ENCODE measurements around the gene SPATA31E1.

SPATA31E1 gene

DNA sequence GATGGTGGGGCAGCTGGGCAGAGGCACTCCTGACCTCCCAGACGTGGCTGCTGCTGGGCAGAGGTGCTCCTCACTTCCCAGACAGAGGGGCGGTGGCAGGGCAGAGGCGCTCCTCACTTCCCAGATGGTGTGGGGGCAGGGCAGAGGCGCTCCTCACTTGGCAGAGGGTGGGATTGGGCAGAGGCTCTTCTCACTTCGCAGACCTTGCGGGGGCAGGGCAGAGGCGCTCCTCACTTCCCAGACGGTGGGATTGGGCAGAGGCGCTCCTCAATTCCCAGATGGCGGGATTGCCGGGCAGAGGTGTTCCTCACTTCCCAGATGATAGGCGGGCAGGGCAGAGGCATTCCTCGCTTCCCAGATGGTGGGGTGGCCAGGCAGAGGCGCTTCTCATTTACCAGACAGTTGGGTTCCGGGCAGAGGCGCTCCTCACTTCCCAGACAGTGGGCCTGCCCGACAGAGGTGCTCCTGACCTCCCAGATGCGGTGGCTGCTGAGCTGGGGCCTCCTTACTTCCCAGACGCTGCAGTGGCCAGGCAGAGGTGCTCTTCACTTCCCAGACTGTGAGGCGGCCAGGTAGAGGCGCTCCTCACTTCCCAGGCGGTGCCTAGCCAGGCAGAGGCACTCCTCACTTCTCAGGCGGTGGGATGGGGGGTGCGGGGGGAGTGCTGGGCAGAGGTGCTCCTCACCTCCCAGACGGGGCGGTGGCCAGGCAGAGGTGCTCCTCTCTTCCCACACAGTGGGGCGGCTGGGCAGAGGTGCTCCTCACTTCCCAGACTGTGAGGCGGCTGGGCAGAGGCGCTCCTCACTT lies 25.3 kb upstream of the SPATA31E1 start:
- ATAC-seq: no peak
- no peaks in the 10 kb centered on the region for H3K27me3 Mint-ChIP-seq
- H3K27ac Mint-ChIP-seq: no peak overlapping the region
- H3K36me3 Mint-ChIP-seq: no peaks in the 10 kb centered on the region
- H3K4me1 Mint-ChIP-seq: no peaks in the 10 kb centered on the region
- peaks cover 9% of the 10 kb centered on the region for H3K9me3 Mint-ChIP-seq
- H3K4me3 Mint-ChIP-seq: no peak overlapping the region

DNA sequence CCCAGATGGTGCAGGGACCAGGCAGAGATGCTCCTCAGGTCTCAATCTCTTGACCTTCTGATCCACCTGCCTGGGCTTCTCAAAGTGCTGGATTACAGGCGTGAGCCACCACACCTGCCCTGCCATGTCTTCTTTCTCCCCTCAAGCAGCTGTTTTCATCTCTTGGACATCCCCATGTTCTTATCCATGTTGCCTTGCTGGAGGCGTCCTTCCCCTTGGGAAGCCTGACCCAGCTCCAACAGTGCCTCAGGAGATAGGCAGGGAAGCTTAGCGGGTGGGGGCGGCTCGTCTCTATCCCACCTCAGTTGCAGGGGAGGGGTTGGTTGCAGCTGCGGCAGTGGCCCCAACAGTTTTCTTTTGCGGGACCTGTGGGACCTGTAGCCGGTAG lies 24.7 kb upstream of the SPATA31E1 start:
- H3K4me1 Mint-ChIP-seq: no peaks in the 10 kb centered on the region
- no peaks in the 10 kb centered on the region for H3K27me3 Mint-ChIP-seq
- H3K4me3 Mint-ChIP-seq: no peak overlapping the region
- no peak overlapping the region for H3K27ac Mint-ChIP-seq
- no peaks in the 10 kb centered on the region for H3K36me3 Mint-ChIP-seq
- H3K9me3 Mint-ChIP-seq: peaks cover 9% of the 10 kb centered on the region
- ATAC-seq: no peak

DNA sequence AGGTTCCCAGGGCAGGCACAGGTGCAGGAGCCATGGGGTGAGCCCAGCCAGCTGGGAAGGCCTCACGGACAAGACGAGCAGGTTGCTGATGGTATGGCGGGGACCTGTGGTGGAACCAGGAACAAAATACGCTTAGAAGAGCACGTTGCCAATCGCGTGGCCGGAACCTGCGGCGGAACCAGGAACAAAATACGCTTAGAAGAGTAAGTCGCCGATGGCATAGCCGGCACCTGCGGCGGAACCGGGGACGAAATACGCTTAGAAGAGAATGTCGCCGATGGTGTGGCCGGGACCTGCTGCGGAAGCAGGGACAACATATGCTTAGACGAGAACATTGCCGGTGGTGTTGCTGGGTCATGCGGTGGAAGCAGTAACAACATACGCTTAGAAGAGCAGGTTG lies 23.5 kb upstream of the SPATA31E1 start:
- Mint-ChIP-seq H3K27ac (no peak overlapping the region), H3K27me3 (no peaks in the 10 kb centered on the region), H3K9me3 (peaks cover 9% of the 10 kb centered on the region), H3K4me3 (no peak overlapping the region), H3K36me3 (no peaks in the 10 kb centered on the region), H3K4me1 (no peaks in the 10 kb centered on the region)
- ATAC-seq: no peak

DNA sequence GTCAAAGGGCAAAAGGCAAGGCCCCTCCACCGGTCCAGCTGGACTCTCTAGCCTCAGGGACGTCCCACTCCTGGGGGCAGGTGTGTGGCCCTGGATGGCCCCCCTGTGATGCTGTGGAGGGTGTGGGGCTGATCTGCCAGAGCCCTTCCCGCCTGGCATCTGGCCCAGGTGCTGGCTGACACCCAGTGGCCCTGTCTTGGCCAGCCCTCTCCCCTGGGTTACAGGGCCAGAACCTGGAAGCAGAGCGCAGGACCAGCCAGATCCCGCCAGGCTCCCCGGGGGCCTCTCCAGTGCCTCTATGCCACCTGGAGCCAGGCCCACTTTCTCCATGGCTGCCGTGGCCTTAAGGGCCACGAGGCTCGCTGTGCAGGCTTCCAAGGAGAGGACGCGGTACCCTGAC lies 22.9 kb upstream of the SPATA31E1 start:
- Mint-ChIP-seq H3K9me3 (peaks cover 9% of the 10 kb centered on the region), H3K36me3 (no peaks in the 10 kb centered on the region), H3K4me1 (no peaks in the 10 kb centered on the region), H3K4me3 (no peak overlapping the region), H3K27me3 (no peaks in the 10 kb centered on the region), H3K27ac (no peak overlapping the region)
- ATAC-seq: no peak

DNA sequence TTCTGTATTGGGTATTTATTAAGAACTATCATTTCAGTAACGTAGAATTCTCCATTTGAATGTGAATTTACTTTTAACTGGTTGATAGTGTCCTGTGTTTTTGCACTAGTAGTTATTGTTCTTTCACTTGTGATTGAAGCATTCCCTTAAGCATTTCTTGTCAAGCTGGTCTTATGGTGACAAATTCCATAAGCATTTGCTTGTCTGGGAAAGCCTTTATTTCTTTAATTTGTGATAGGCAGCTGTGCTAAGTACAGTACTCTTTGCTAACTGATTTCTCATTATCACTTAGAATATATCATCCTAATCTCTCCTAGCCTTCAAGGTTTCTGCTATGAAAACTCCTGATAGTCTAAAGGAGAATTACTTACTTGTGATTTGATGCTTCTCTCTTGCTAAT lies 21.3 kb upstream of the SPATA31E1 start:
- no peaks in the 10 kb centered on the region for H3K36me3 Mint-ChIP-seq

DNA sequence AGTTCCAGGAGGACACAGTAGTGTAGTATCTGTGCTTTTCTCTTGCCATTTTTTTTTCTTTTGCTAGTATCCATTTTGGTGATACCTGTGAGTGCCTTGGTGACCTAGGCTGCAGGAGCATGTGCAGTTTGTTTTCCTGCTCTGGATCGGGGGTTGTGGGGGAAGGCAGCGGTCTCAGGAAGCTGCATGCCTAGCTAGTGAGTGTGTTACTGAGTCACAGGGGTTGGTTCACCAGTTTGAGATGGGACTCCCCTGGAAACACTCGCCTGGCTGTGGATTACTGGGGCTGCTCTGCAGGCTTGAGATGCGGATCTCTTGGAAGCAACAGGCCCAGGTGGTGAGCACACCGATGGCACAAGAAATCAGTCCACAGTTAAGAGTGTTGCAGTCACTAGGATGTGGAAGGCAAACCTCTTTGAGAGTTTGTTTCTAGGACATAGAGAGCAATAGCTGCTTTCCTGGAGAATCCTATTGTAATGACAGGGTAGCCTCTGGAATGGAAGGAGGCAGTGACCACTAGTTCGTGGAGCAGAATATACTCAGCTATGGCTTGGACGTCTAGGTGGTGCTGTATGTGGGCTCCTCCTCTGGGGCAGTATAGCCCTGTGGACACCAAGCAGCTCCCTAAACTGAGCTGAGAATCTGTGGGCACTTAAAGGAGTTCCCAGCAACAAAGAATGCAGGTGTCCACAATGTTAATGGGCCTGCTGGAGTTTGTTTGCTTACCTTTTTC lies 20.0 kb upstream of the SPATA31E1 start:
- no peak overlapping the region for H3K4me3 Mint-ChIP-seq
- no peaks in the 10 kb centered on the region for H3K27me3 Mint-ChIP-seq
- ATAC-seq: no peak
- no peak overlapping the region for H3K27ac Mint-ChIP-seq
- H3K9me3 Mint-ChIP-seq: peaks cover 9% of the 10 kb centered on the region
- no peaks in the 10 kb centered on the region for H3K4me1 Mint-ChIP-seq
- H3K36me3 Mint-ChIP-seq: no peaks in the 10 kb centered on the region

More for the DNA sequence above, 21.3 kb upstream of the SPATA31E1 start:
- no peaks in the 10 kb centered on the region for H3K27me3 Mint-ChIP-seq
- no peaks in the 10 kb centered on the region for H3K4me1 Mint-ChIP-seq
- peaks cover 9% of the 10 kb centered on the region for H3K9me3 Mint-ChIP-seq
- H3K4me3 Mint-ChIP-seq: no peak overlapping the region
- no peak overlapping the region for H3K27ac Mint-ChIP-seq
- no peak for ATAC-seq

DNA sequence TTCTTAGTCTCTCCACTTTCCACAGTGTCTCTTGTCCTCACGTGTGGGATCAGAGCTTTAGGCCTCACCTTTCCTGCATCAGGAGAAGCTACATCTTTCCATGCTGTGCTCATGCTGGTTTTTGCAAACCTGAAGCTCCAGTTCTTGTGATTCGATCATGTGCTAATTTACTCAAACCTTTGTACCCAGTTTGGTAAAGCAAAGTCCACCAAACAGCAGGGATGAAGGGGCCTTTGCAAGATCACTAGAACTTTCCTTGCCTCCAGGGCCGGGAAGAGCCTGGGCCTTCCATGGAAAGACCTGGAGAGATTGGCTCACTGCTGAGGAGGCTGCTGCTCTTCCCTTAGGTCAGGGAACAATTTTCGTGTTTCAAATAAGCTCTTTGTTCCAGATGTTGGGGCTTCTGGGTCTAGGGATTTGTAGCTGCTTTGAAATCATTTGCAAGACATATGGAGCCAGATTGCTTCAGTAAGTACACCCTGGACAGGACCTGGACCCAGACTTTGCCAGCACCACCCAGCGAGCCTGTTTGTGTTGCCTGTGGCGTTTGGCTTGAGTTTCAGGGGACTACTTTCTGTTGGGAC lies 18.7 kb upstream of the SPATA31E1 start:
- H3K4me1 Mint-ChIP-seq: no peaks in the 10 kb centered on the region
- H3K36me3 Mint-ChIP-seq: no peaks in the 10 kb centered on the region
- no peak for ATAC-seq
- H3K4me3 Mint-ChIP-seq: no peak overlapping the region
- H3K9me3 Mint-ChIP-seq: peaks cover 9% of the 10 kb centered on the region
- no peaks in the 10 kb centered on the region for H3K27me3 Mint-ChIP-seq
- no peak overlapping the region for H3K27ac Mint-ChIP-seq

DNA sequence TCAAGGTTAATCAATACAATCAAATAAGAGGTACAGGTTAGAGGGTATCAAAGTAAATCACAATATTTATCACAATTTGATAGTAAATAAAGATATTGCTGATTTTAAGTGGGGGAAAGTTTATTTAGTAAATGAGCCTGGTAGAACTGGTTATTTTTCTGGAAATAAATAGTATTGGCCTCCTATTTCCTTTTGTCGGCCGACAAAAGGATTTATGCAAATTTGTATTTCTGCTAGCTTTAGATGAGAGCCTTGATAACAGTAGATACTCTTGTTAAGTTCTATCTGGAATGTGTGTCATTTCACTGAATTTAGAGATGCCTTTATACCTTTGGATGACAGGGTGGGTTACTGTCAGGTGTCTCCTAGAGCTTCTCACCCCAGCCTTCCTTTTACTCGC lies 17.8 kb upstream of the SPATA31E1 start:
- Mint-ChIP-seq H3K9me3 (peaks cover 11% of the 10 kb centered on the region), H3K4me3 (no peak overlapping the region), H3K36me3 (no peaks in the 10 kb centered on the region), H3K27me3 (no peaks in the 10 kb centered on the region), H3K4me1 (no peaks in the 10 kb centered on the region), H3K27ac (no peak overlapping the region)
- ATAC-seq: no peak

DNA sequence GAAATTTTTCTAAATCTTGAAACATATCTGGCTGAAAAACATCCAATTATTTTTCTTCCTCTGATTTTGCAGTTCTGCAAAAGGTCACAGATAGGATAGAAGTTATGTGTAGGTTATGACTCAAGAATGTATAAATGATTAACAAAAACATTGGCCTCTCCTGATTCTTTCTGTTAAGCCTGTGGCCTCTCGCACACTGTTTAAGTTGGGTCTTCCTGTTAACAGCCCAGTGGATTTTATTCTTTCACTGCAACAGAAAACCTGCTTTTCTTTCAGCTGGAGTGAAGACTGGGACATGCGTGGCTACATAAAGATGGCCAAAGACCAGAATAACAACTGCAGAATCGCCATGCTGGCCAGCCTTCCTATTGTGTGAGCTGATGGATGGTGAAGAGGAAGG lies 17.1 kb upstream of the SPATA31E1 start:
- H3K36me3 Mint-ChIP-seq: no peaks in the 10 kb centered on the region
- H3K4me3 Mint-ChIP-seq: no peak overlapping the region
- H3K27ac Mint-ChIP-seq: no peak overlapping the region
- no peaks in the 10 kb centered on the region for H3K4me1 Mint-ChIP-seq
- ATAC-seq: no peak
- H3K9me3 Mint-ChIP-seq: peaks cover 13% of the 10 kb centered on the region
- H3K27me3 Mint-ChIP-seq: no peaks in the 10 kb centered on the region

DNA sequence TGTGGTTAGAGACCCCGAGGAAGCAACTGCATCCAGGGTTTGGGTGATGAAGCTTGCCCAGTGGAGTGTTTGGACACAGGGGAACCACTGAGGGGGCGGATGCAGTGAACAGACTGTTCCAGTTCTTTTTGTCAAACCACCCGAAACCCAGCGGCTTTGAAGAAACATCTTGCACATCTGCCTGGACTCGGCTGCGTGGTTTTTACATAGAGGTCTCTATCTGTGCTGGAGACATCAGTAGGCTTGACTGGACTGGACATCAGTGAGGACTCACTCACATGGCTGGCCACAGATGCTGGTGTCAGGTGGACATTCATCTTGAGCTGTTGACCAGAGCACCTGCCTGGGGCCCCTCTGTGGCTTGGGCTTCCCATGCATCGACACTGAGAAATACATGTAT lies 15.3 kb upstream of the SPATA31E1 start:
- H3K4me3 Mint-ChIP-seq: no peak overlapping the region
- H3K4me1 Mint-ChIP-seq: no peaks in the 10 kb centered on the region
- peaks cover under 1% of the 10 kb centered on the region for H3K27me3 Mint-ChIP-seq
- peaks cover 8% of the 10 kb centered on the region for H3K9me3 Mint-ChIP-seq
- ATAC-seq: no peak
- H3K27ac Mint-ChIP-seq: no peak overlapping the region
- H3K36me3 Mint-ChIP-seq: no peaks in the 10 kb centered on the region

DNA sequence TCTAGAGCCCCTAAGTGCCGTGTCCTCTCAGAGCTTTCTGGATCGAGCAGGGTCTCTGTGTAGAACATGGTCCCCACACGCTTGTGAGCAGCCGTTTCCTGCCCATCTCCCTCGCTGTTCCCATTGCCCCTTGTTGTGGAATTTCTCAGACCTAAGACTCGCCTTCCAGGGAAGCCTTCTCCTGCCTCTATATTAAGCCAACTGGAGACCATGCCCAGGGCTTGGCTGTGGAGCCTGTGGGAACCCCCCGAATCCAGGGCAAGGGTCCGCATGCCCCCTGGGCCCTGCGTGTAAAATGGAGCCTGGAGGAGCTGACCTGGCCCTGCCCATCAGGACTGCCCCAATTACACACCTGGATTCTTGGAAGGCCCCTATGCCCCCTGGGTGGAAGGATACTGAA lies 14.5 kb upstream of the SPATA31E1 start:
- no peak overlapping the region for H3K27ac Mint-ChIP-seq
- no peaks in the 10 kb centered on the region for H3K36me3 Mint-ChIP-seq
- peaks cover 8% of the 10 kb centered on the region for H3K27me3 Mint-ChIP-seq
- no peaks in the 10 kb centered on the region for H3K4me1 Mint-ChIP-seq
- ATAC-seq: no peak
- H3K9me3 Mint-ChIP-seq: peaks cover 8% of the 10 kb centered on the region
- H3K4me3 Mint-ChIP-seq: no peak overlapping the region

DNA sequence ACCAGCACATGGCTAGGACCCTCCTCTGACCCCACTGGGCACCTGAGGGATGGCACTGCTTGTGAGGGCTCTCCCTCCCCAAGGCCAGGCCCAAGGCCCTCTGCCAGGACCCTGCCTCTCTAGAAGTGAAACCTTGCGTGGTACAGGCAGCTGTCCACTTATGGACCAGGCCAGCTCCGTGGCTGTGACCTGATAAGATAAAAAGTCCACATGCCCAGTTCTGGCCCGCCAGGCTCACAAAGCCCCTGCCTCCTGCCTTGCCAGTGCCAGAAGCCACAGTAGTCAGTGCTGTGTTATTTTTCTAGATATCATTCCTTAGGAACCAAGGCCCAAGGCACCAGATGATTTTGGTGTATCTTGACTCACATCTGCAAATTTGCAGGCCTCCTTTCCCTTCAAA lies 14.0 kb upstream of the SPATA31E1 start:
- Mint-ChIP-seq H3K4me3 (no peak overlapping the region), H3K27ac (no peak overlapping the region), H3K36me3 (no peaks in the 10 kb centered on the region), H3K27me3 (peaks cover 10% of the 10 kb centered on the region), H3K9me3 (peaks cover 8% of the 10 kb centered on the region), H3K4me1 (no peaks in the 10 kb centered on the region)
- ATAC-seq: no peak

DNA sequence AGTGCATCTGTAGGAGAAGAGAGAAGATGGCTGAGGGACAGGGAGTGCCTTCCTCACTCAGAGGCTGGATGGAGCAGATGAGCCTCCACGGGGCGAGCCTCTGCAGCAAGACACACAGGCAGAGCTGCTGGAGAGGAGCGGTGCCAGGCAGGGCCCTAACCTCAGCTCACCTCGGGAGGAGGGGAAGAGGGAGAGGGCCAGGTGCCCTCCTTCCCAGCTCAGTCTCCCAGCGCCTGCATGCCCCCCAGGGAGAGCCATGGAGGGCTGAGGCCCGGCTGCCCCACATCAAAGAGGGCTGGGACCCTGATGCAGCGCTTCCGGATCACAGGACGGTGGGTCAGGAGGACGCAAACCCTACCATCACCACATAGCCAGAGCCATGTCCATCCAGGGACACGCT lies 13.6 kb upstream of the SPATA31E1 start:
- Mint-ChIP-seq H3K27me3 (peaks cover 10% of the 10 kb centered on the region), H3K27ac (no peak overlapping the region), H3K36me3 (no peaks in the 10 kb centered on the region), H3K4me3 (no peak overlapping the region), H3K9me3 (peaks cover 8% of the 10 kb centered on the region), H3K4me1 (no peaks in the 10 kb centered on the region)
- no peak for ATAC-seq

DNA sequence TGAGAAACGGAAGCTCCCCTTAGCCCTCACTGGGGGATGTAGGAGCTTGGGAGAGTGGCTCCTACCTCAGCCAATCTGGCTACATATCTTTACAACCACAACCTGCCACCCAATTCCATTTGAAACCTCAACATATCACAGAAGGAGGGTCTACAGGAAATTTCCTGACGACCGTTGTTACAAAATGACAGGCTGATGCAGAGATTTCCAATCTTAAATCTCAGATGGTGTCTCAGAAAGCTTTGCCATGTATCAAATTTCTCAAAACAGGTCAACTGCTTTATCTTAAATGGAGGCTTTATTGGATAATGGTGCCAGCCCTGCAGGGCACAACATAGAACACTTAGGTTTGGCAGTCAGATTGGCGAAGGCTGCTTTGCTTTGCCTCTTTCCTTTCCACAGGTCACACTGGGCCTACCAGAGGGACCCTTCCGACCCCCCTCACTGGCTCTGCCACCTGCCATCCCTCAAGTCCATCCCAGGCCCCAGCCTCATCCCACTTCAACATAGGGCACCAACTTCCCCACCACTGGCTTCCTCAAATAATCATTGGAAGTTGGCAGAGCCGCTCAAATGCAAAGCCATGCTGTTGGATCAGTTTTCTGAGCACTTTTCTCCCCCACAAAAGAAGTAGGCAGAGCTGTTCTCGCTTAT lies 11.1 kb upstream of the SPATA31E1 start:
- H3K36me3 Mint-ChIP-seq: no peaks in the 10 kb centered on the region
- ATAC-seq: no peak
- no peak overlapping the region for H3K27ac Mint-ChIP-seq
- H3K4me3 Mint-ChIP-seq: no peak overlapping the region
- H3K4me1 Mint-ChIP-seq: no peaks in the 10 kb centered on the region
- H3K9me3 Mint-ChIP-seq: peaks cover 8% of the 10 kb centered on the region
- peaks cover 10% of the 10 kb centered on the region for H3K27me3 Mint-ChIP-seq

DNA sequence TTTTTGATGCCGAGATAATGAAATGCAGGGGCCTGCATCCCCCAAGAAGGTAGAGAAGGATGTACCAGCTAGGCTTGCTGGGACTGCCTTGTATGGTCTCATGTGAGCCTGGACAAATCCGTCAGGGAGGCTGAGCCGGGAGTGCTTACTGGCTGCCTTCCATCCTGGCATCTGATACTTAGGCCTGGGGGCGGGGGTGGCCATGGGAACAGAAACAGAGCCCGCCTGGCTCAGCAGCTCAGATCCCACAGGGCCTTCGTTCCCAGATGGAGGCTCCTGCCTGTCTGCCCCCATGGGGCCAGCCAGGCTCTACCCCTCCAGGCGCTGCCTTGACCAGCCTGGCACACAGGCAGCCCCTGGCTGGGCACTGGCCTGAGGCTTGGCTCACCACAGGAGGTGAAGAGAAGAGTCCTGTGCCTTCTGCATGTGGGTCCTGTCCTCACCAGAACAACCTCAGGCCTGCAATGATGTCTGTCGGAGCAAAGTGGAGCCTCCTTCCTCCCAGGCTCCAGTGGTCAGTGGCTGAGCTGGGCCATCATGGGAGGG lies 10.5 kb upstream of the SPATA31E1 start:
- H3K27ac Mint-ChIP-seq: no peak overlapping the region
- no peak for ATAC-seq
- peaks cover 10% of the 10 kb centered on the region for H3K27me3 Mint-ChIP-seq
- no peaks in the 10 kb centered on the region for H3K36me3 Mint-ChIP-seq
- no peaks in the 10 kb centered on the region for H3K4me1 Mint-ChIP-seq
- H3K9me3 Mint-ChIP-seq: peaks cover 8% of the 10 kb centered on the region
- no peak overlapping the region for H3K4me3 Mint-ChIP-seq
